HepG2 (cell line): ENCODE results near the gene PLPPR3. TPM values are rescaled to one million over a fixed set of nuclear protein-coding genes. Genes with fewer than 3 reads are reported as not detected.

Experiments used
- AGO2 ChIP-seq: fragments of 200-400 bp; formaldehyde crosslinking; optimal IDR thresholded peaks from 2 replicates; pipeline ENCODE3; 2017; ENCODE audit warnings: mild to moderate bottlenecking, low read depth, low read length, moderate library complexity
- CAMTA2 ChIP-seq: sonication (generic); formaldehyde crosslinking; IDR thresholded peaks from 2 replicates; pipeline ENCODE4 v1.4.0; 2020; ENCODE audit warnings: mild to moderate bottlenecking, missing genetic modification reagents, borderline replicate concordance
- FOXO4 ChIP-seq: sonication (generic); formaldehyde crosslinking; conservative IDR thresholded peaks from 2 replicates; pipeline ENCODE4 v1.8.1; 2023; ENCODE audit warnings: missing genetic modification reagents
- PCBP1 ChIP-seq: fragments of 200-400 bp; formaldehyde crosslinking; IDR thresholded peaks from 2 replicates; pipeline ENCODE4 v1.6.1; 2017; ENCODE audit warnings: mild to moderate bottlenecking, low read depth, low read length, borderline replicate concordance
- RAD21 ChIP-seq: fragments of 450-650 bp; formaldehyde crosslinking; IDR thresholded peaks from 2 replicates; pipeline ENCODE4 v1.5.0; 2020; ENCODE audit warnings: mild to moderate bottlenecking
- U2AF1 ChIP-seq: fragments of 200-400 bp; formaldehyde crosslinking; optimal IDR thresholded peaks from 2 replicates; pipeline ENCODE3; 2017; ENCODE audit warnings: mild to moderate bottlenecking, low read depth, low read length
- ZBTB33 ChIP-seq: sonication (generic); formaldehyde crosslinking; IDR thresholded peaks from 2 replicates; pipeline ENCODE4 v1.4.0; 2020; ENCODE audit warnings: missing genetic modification reagents
- polyA plus RNA-seq, 8 experiments: library from polyadenylated mRNA; depleted of rRNA in 3 of 8; stranded (reverse) in 7 of 8; unstranded in 1 of 8; fragments of >200 nt; fragmentation: Illumina TruSeq in 4 of 8; extraction: Trizol in 4 of 8; gene quantifications; 2 replicates each; pipeline versions ENCODE4 v1.2.1 to v1.2.3, GENCODE V29; 2011 to 2016; ENCODE audit warnings: low read depth in 4 of 8, missing spikeins in 1 of 8, mixed read lengths in 1 of 8; ENCODE audit not compliant: insufficient read depth in 1 of 8
- total RNA-seq, 5 experiments: library from RNA; depleted of rRNA; stranded (reverse); fragments of >200 nt; fragmentation: Illumina TruSeq; extraction: Trizol; gene quantifications; 2 replicates each; pipeline ENCODE4 v1.2.3, GENCODE V29; 2016; ENCODE audit warnings: low read depth in 1 of 5
- TF ChIP-seq, protein P1 (sequence below): sonication (generic); formaldehyde crosslinking; IDR thresholded peaks from 2 replicates; pipeline ENCODE4 v1.5.1; 2020; ENCODE audit warnings: mild to moderate bottlenecking, missing genetic modification reagents, borderline replicate concordance
- TF ChIP-seq, protein P2 (sequence below): sonication (generic); formaldehyde crosslinking; conservative IDR thresholded peaks from 2 replicates; pipeline ENCODE4 v1.4.0; 2020; ENCODE audit warnings: missing genetic modification reagents

PLPPR3 gene
- total and polyA plus RNA-seq, 2 of the 13 experiments (the other 11 are each of a cell fraction or from before 2014, with no cell fraction given) = 0.07 to 0.16 TPM

DNA sequence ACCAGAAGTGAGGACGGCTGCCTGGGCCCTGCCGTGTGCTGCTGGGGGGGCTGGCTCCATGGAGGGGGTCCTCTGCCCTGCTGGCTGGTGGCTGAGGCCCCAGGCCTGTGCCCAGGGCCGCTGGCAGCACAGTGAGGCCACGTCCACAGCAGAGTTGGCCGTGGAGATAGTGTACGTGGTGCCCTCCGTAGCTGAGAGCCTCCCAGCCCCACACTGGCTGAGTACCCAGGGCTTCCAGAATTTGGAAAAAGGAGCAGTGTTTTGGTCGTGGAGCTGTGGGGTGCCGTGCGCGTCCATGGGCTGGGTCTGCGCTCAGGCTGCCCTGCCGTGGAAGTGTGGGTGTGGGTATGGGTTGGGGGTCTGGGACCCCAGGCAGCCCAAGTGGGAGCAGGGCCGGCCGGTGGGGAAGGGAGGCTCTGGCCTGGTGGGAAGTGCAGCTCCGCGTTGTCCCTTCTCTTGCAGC is 18.6 kb downstream of the PLPPR3 start (continued):
- TF ChIP-seq CAMTA2 (CRISPR knock-in tag) (no peak), ZBTB33 (CRISPR knock-in tag) (no peak), PCBP1 (0 out of 2 replicates have a peak, but pooled peaks have one; percentile 52), FOXO4 (0 out of 2 replicates have a peak, but pooled peaks have one; percentile 25), RAD21 (CRISPR knock-in tag) (peak; percentile 6; the same call in 1 of the 2 replicates), AGO2 (peak; percentile 78), U2AF1 (no peak)
- TF ChIP-seq, protein P1, sequence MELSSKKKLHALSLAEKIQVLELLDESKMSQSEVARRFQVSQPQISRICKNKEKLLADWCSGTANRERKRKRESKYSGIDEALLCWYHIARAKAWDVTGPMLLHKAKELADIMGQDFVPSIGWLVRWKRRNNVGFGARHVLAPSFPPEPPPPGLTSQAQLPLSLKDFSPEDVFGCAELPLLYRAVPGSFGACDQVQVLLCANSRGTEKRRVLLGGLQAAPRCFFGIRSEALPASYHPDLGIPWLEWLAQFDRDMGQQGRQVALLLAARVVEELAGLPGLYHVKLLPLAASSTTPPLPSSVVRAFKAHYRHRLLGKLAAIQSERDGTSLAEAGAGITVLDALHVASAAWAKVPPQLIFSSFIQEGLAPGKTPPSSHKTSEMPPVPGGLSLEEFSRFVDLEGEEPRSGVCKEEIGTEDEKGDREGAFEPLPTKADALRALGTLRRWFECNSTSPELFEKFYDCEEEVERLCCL (CRISPR knock-in tag) = no peak
- TF ChIP-seq, protein P2, sequence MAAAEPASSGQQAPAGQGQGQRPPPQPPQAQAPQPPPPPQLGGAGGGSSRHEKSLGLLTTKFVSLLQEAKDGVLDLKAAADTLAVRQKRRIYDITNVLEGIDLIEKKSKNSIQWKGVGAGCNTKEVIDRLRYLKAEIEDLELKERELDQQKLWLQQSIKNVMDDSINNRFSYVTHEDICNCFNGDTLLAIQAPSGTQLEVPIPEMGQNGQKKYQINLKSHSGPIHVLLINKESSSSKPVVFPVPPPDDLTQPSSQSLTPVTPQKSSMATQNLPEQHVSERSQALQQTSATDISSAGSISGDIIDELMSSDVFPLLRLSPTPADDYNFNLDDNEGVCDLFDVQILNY (CRISPR knock-in tag) = no peak
